HG02610 (cell line): ENCODE results near the gene FER1L5.

Experiments
- ATAC-seq: cut with Tn5 transposase; IDR thresholded peaks from one replicate; pipeline ENCODE4 v1.9.1; 2021; ENCODE audit warnings: mild to moderate bottlenecking, moderate library complexity; ENCODE audit not compliant: unreplicated experiment

Gene FER1L5

DNA sequence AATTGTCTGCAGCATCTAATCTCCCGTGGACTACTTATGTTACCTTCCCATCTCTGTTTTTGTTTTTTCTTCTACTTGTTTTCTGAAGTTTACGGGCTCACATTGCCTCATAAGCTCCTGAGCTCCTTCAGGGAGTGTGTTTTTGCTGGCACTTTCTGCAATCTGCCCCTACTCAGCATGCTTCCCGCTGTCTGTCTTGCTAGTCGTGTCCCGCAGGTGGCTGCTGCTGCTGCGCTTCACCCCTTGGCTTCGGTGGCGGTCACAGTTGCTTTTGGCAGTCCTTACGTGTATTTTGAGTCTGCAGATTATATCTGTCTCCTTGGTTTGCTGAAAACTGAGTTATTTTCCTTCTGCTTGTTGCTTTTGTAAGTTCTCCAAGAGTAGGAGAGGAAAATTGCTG, 37.3 kb downstream of the FER1L5 start:
- no peak for ATAC-seq

DNA sequence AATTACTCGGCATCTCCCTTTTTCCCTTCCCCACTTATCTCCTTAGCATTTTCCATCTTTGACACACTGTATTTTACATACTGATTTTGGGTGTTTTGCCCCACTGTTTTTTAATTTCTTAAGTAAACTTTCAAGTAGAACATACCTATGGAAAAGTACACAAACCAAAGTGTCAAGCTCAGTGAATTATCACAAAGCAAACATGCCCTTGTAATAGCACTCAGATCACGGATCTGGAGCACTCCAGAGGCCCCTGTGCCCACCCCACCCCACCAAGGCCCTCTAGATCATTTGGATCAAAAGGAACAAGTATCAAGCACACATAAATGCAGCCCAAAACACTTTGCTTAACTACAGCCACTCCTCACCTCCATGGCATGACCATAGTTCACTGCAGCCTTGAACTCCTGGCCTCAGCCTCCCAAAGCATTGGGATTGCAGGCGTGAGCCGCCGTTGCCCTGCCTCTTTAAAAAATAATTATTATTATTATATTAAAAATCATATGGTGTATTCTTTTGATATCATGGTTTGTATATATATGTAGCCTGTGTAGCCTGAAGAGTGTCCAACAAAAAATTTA, 38.1 kb downstream of the FER1L5 start:
- ATAC-seq: no peak

DNA sequence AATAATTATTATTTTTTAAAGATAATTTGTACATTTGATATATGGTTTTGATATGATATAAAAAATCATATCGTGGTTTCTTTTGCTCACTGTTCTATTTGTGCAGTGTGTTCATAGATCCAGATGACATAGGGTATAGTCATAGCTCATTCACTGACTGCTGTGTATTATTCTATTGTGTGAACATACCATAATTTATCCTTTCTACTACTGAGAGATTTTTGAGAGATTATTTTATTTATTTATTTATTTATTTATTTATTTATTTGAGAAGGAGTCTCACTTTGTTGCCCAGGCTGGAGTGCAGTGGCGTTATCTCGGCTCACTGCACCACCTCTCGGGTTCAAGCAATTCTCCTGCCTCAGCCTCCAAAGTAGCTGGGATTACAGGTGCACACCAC, 39.0 kb downstream of the FER1L5 start:
- no peak for ATAC-seq

DNA sequence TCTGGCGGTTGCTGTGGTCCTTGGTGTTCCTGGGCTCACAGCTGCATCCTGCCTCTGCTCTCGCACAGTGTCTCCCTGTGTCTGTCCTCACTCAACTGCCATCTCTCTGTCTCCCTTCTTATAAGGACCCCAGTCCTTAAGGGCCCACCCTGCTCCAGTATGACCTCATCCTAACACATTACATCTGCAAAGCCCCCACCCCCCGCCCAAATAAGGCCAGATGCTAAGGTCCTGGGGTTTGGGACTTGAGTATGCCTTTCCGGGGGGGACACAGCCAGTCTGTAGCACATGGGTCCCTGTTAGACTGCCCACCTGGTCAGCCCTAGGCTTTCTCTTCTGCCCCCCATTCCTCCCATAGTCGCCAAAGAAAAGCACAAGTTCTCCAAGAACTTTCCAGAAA, 40.7 kb downstream of the FER1L5 start:
- no peak for ATAC-seq

- no peak for ATAC-seq
Measured at GRCh38 chr2:96683972-96684820, 41.6 kb downstream of the FER1L5 start.

DNA sequence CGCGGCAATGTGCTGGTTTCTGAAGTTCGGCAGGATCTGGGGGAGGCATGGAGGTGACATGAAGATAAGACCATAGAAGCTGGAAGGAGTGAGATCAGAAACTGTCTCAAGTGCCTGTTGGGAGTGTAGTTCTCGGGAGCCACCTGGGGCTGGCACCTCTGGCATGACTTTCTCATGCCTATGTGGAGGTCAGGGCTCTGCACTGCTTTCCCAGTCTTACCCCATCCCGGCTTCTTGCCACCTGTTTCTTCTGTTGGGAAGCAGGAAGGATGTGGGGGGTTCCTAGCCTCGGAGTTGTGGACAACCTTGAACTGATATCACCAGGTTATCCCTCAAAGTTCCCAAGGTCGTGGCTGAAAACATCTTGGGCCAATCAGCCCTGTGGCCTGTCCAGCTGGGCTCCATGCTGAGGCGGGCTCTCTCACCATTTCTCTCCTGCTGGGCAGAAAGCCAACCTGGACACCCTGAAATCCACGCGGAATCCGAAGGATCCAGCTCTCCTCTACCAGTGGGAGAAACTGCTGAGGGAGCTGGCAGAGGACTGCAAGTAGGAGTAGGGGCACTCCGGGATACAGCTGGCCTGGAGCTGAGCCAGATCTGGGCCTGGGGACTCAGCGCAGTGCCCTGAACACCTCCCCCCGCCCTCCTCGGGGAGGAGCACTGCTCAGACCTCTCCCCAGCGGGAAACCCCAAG, 42.5 kb downstream of the FER1L5 start:
- no peak for ATAC-seq

- ATAC-seq: no peak
Measured at GRCh38 chr2:96685577-96686459, 43.3 kb downstream of the FER1L5 start.

- no peak for ATAC-seq
Measured at GRCh38 chr2:96687266-96687665, 44.7 kb downstream of the FER1L5 start.

DNA sequence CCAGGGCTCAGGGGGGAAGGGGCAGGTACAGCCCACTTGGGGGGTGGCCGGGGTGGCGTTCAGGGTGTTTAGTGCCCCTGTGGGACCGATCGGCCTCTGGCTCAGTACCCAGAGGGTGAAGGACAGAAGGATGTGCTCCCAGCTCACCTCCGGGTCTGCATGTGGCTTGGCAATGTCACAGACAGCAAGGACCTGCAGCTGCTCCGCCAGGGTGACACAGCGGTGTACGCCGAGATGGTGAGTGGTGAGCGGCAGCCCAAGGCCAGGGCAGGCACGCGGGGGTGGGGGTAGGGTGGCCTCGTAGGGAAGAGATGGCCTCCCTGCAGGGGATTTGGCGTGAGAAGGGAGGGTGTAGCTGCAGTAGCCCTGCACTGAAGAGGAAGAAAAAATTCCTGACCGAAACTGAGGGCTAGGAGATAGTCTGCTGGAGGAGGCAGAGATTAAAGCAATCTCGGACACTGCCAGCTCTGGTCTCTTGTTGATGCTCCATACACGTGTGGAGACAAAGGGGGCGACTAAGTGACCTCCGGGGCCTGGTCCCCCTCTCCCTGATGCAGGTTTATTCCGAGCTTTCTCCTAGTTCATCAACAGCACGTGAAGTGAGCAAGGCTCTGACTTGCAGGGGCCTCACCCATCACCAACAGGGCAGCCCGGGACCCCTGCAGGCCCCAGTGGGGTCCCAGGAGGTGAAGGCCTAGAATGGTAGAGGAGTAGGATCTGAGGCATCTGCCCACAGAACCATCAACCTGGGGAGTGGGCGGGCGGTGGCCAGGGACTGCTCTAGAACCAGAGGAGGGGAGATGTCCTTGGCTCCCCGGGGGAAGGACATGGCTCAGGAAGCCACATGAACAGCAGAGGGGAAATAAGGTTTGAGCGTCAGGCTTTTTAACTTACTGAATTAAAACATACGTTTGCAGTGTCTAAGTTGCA, 45.4 kb downstream of the FER1L5 start:
- no peak for ATAC-seq

GRCh38 chr2:96688649-96689430, 46.3 kb downstream of the FER1L5 start:
- no peak for ATAC-seq

DNA sequence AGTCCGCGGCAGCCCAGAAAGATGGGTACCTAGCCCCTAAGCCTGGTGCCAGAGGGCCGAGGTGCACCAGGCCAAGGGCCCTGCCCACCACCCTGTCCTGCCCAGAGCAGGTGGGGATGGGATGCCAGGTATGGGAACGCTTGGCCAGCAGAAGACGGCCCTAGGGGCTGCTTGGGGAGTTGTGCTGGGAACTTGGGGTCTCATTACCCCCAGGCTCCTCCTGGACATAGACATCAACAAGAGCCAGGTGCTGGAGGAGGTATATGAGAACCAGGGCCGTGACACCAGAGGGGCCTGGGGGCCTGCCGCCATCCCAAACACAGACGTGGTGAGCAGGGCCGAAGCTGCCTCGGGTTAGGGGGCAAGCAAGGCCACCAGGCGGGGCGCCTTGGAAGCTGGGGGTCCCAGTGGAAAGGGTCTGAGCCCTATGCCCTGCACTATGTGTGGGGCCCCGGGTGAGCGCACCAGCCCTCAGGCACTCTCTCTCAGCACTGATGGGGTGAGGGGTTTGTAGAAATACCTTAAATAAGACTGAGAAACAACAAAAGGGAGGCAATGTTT, 46.9 kb downstream of the FER1L5 start:
- no peak for ATAC-seq

DNA sequence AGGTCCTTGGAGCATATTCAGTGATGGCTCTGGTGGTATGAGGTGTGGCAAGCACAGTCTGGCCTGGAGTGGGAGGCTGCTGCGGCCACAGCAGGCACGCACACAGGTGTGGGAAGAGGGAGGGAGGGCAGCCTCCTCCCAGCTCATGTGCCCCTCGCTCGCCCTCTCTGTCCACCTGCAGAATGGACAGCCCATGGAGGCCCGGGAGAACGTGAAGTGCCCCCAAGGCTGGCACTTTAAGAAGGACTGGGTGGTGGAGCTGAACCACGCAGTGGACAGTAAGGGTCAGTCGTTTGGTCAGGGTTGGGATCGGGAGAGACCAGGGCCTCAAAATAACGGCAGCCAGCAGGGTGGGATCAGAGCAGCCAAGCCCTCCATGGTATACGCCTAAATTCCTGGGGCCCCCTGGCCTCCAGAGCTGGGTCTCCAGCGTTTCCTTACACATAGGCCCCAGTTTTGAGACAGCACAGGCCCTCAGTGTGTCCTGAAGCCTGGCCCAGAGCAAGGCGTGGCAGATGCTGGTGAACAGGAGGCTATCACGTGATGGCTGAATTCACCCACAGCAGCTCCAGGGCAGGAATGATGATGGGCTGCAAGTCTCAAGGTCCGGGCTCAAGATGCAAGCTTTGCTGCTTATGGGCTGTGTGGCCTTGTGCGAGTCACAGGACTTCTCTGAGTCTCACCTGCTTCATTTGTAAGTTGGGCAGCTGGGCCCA, 47.9 kb downstream of the FER1L5 start:
- ATAC-seq: no peak

GRCh38 chr2:96691022-96691612, 48.6 kb downstream of the FER1L5 start:
- no peak for ATAC-seq

- no peak for ATAC-seq
Measured at GRCh38 chr2:96692094-96692971, 49.8 kb downstream of the FER1L5 start.

- no peak for ATAC-seq
Measured at GRCh38 chr2:96693286-96694200, 51.0 kb downstream of the FER1L5 start.

DNA sequence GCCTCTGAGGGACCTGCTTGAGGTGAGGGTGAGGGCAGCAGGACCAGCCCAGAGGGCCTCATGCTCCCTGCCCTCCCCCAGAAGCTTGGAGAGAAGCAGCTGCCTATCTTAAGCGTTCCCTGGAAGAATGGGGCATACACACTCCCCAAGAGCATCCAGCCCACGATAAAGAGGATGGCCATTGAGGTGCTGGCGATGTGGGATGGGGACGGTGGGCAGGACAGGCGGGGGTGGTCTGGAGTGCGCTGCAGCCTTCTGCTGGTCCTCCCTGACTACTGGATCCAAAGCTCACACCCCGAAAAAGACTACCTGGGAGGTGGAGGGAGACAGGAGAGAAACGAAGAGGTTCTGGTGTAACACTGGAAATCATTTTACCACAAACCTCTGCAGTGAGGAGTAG, 51.7 kb downstream of the FER1L5 start:
- no peak for ATAC-seq
